Esophagus muscularis mucosa (tissue), 3 donors: Measurements from ENCODE around the gene PAAF1.

ENCODE experiments used
- EP300 ChIP-seq: sonication (generic); formaldehyde crosslinking; IDR thresholded peaks from one replicate; pipeline ENCODE4 v1.6.1; 2017; ENCODE audit warnings: antibody characterized with exemption
- TF ChIP-seq, protein P1 (sequence below), 3 experiments: fragments of 200-600 bp in 2 of 3; fragments of 450-650 bp in 1 of 3; sonication (generic) in 2 of 3; IDR thresholded peaks; one replicate each; pipeline ENCODE4 v1.5.1; 2017 to 2019; ENCODE audit warnings: antibody characterized with exemption in 3 of 3, mild to moderate bottlenecking in 2 of 3, moderate library complexity in 1 of 3

- TF ChIP-seq, protein P1, sequence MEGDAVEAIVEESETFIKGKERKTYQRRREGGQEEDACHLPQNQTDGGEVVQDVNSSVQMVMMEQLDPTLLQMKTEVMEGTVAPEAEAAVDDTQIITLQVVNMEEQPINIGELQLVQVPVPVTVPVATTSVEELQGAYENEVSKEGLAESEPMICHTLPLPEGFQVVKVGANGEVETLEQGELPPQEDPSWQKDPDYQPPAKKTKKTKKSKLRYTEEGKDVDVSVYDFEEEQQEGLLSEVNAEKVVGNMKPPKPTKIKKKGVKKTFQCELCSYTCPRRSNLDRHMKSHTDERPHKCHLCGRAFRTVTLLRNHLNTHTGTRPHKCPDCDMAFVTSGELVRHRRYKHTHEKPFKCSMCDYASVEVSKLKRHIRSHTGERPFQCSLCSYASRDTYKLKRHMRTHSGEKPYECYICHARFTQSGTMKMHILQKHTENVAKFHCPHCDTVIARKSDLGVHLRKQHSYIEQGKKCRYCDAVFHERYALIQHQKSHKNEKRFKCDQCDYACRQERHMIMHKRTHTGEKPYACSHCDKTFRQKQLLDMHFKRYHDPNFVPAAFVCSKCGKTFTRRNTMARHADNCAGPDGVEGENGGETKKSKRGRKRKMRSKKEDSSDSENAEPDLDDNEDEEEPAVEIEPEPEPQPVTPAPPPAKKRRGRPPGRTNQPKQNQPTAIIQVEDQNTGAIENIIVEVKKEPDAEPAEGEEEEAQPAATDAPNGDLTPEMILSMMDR (IDR thresholded peaks at IDR 0.05), result no peak
- no peak for TF ChIP-seq EP300
Observed at GRCh38 chr11:73963861-73964260, 87.1 kb downstream of the PAAF1 start.
